Left cardiac atrium (tissue), 4 donors: ENCODE data around the gene TOP1. TPM values are rescaled to one million over a fixed set of nuclear protein-coding genes. Genes with fewer than 3 reads are reported as not detected.

ENCODE experiments used
- ATAC-seq, 2 donors: fragments of 200-7000 bp; cut with Tn5 transposase; one replicate each; pipeline ENCODE4 v1.9.1; 2020; ENCODE audit warnings: mild to moderate bottlenecking in 2 of 2, moderate library complexity in 2 of 2
- DNase-seq: peaks from one replicate; pipeline ENCODE4 v3.0.0-alpha.2; 2020
- intact Hi-C, 2 donors: fragments of 100-400 bp; cut with DNase I; formaldehyde crosslinking; loops; one replicate each; pipeline versions ENCODE4 v1.14.1 to v1.15.1; 2022 to 2023
- total RNA-seq, 2 donors: library from RNA; stranded (reverse); fragmentation: NEBNext Ultra II Directional; extraction: Animal tissue kit (Norgen Biotek cat#: 25700); gene quantifications; one replicate each; pipeline ENCODE4 v1.2.1, GENCODE V29; 2021
- donor health status: DM: no; HTN: yes; CAD: no.
- donor health status: DM: no; HTN: yes; CAD: no; lungs with severe emphysema.
- donor health status: DM: yes; HTN: yes; CAD: no.
- donor health status: Dilated cardiomyopathy.

The TOP1 gene
- total RNA-seq, 2 donors from 2014 or later: 26.8 to 30.4 TPM

GRCh38 chr20:41030531-41031242, 2.1 kb downstream of the TOP1 start:
- intact Hi-C loops: loop anchor here in 1 of 2 donors (2.0 kb wide), 1 partner anchor 42 kb away; no protein-coding TSS in a partner anchor
- DNase-seq: no peak
- ATAC-seq: no peak

GRCh38 chr20:41031243-41031619, 2.6 kb downstream of the TOP1 start:
- DNase-seq (no peak), ATAC-seq (no peak)
- intact Hi-C loops: loop anchor here in 1 of 2 donors (2.0 kb wide), 1 partner anchor 42 kb away; no protein-coding TSS in a partner anchor

- DNase-seq (no peak), ATAC-seq (no peak)
- intact Hi-C loops: no loop called here
Measured at GRCh38 chr20:41032271-41032670, 3.6 kb downstream of the TOP1 start.

- DNase-seq (no peak), ATAC-seq (peak in 1 of 2 donors; percentile 12)
- intact Hi-C loops: no loop called here
Measured at GRCh38 chr20:41034239-41034638, 5.6 kb downstream of the TOP1 start.

GRCh38 chr20:41035207-41035606, 6.6 kb downstream of the TOP1 start:
- intact Hi-C loops: no loop called here
- ATAC-seq (no peak), DNase-seq (no peak)

- ATAC-seq (no peak), DNase-seq (no peak)
- intact Hi-C loops: no loop called here
Measured at GRCh38 chr20:41037179-41037578, 8.6 kb downstream of the TOP1 start.

- intact Hi-C loops: no loop called here
- DNase-seq (no peak), ATAC-seq (no peak)
Measured at GRCh38 chr20:41038149-41038877, 9.7 kb downstream of the TOP1 start.

- no peak for ATAC-seq
- intact Hi-C loops: no loop called here
Measured at GRCh38 chr20:41038878-41039404, 10.3 kb downstream of the TOP1 start.

GRCh38 chr20:41040855-41041254, 12.2 kb downstream of the TOP1 start:
- ATAC-seq (no peak), DNase-seq (no peak)
- intact Hi-C loops: no loop called here

More at GRCh38 chr20:41038878-41039404, 10.3 kb downstream of the TOP1 start:
- no peak for DNase-seq

GRCh38 chr20:41041693-41042092, 13.1 kb downstream of the TOP1 start:
- intact Hi-C loops: no loop called here
- DNase-seq (no peak), ATAC-seq (no peak)

- DNase-seq (no peak), ATAC-seq (no peak)
- intact Hi-C loops: no loop called here
Measured at GRCh38 chr20:41044409-41045062, 15.9 kb downstream of the TOP1 start.

- no peak for DNase-seq
- ATAC-seq: no peak
- intact Hi-C loops: no loop called here
Measured at GRCh38 chr20:41045671-41046070, 17.0 kb downstream of the TOP1 start.

- intact Hi-C loops: no loop called here
- ATAC-seq (peak in 1 of 2 donors; percentile 28), DNase-seq (no peak)
Measured at GRCh38 chr20:41046716-41047115, 18.1 kb downstream of the TOP1 start.

- DNase-seq: no peak
- peak in 1 of 2 donors; percentile 14 for ATAC-seq
- intact Hi-C loops: no loop called here
Measured at GRCh38 chr20:41047279-41047974, 18.8 kb downstream of the TOP1 start.

- intact Hi-C loops: no loop called here
- ATAC-seq (peak in 1 of 2 donors; percentile 66), DNase-seq (no peak)
Measured at GRCh38 chr20:41047975-41048305, 19.3 kb downstream of the TOP1 start.

GRCh38 chr20:41048461-41049301, 20.1 kb downstream of the TOP1 start:
- intact Hi-C loops: no loop called here
- ATAC-seq (no peak), DNase-seq (no peak)

GRCh38 chr20:41049451-41049850, 20.8 kb downstream of the TOP1 start:
- DNase-seq (no peak), ATAC-seq (no peak)
- intact Hi-C loops: no loop called here

GRCh38 chr20:41050361-41051008, 21.9 kb downstream of the TOP1 start:
- DNase-seq (no peak), ATAC-seq (peak in 1 of 2 donors; percentile 11)
- intact Hi-C loops: no loop called here
